ENCODE measurements around the gene TIMP3. TPM values are rescaled to one million over a fixed set of nuclear protein-coding genes. Genes with fewer than 3 reads are reported as not detected.

TIMP3 gene
- total RNA-seq, 3 donors from 2014 or later: 269 to 1,246 (median 290) TPM

DNA sequence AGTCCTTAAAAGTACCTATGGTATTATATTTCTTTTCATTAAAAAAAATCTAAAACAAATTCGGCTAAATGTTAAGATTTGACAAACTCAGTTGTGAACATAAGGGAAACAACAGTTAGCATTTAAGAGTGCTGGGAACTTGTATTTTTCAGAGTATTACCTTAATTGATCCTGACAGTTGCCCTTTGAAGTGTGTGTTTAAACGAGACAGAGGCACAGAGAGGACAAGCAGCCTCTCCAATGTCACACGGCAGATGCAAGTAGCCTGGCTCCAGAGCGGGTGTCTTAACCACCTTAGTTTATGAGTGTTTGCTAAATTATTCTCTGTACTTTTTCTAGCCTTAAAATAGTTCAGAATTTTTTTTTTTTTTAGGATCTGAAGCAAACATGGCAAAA lies 80.9 kb downstream of the TIMP3 start:
- DNase-seq (ENCODE audit: low spot score in 2 of 2): no peak
- H3K9me3 ChIP-seq: no peaks in the 10 kb centered on the region
- no peak overlapping the region for H3K4me3 ChIP-seq
- H3K4me1 ChIP-seq: no peaks in the 10 kb centered on the region
- intact Hi-C loops (cut with DNase I; ENCODE audit: low total_unique reads): no loop called here
- H3K27ac ChIP-seq: no peak overlapping the region
- no peaks in the 10 kb centered on the region for H3K27me3 ChIP-seq
- H3K36me3 ChIP-seq: no peaks in the 10 kb centered on the region
- no peak for TF ChIP-seq POLR2AphosphoS5 (IDR thresholded peaks at IDR 0.05)

- intact Hi-C loops (cut with DNase I; ENCODE audit: low total_unique reads): no loop called here
- no peaks in the 10 kb centered on the region for H3K9me3 ChIP-seq
Observed at GRCh38 chr22:32882774-32883530, 81.4 kb downstream of the TIMP3 start.

GRCh38 chr22:32887324-32887980 lies 85.9 kb downstream of the TIMP3 start:
- Histone ChIP-seq H3K4me1 (no peaks in the 10 kb centered on the region), H3K9me3 (no peaks in the 10 kb centered on the region), H3K36me3 (no peaks in the 10 kb centered on the region), H3K4me3 (no peak overlapping the region), H3K27ac (no peak overlapping the region), H3K27me3 (no peaks in the 10 kb centered on the region)
- TF ChIP-seq POLR2AphosphoS5 (IDR thresholded peaks at IDR 0.05): no peak
- no peak for TF ChIP-seq POLR2A (IDR thresholded peaks at IDR 0.05)
- TF ChIP-seq, protein P1, sequence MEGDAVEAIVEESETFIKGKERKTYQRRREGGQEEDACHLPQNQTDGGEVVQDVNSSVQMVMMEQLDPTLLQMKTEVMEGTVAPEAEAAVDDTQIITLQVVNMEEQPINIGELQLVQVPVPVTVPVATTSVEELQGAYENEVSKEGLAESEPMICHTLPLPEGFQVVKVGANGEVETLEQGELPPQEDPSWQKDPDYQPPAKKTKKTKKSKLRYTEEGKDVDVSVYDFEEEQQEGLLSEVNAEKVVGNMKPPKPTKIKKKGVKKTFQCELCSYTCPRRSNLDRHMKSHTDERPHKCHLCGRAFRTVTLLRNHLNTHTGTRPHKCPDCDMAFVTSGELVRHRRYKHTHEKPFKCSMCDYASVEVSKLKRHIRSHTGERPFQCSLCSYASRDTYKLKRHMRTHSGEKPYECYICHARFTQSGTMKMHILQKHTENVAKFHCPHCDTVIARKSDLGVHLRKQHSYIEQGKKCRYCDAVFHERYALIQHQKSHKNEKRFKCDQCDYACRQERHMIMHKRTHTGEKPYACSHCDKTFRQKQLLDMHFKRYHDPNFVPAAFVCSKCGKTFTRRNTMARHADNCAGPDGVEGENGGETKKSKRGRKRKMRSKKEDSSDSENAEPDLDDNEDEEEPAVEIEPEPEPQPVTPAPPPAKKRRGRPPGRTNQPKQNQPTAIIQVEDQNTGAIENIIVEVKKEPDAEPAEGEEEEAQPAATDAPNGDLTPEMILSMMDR (IDR thresholded peaks at IDR 0.05): no peak
- intact Hi-C loops (cut with DNase I; ENCODE audit: low total_unique reads): no loop called here
- DNase-seq (ENCODE audit: low spot score in 2 of 2): no peak

More at GRCh38 chr22:32882774-32883530, 81.4 kb downstream of the TIMP3 start:
- no peaks in the 10 kb centered on the region for H3K27me3 ChIP-seq
- TF ChIP-seq, protein P1 (IDR thresholded peaks at IDR 0.05): no peak
- TF ChIP-seq POLR2AphosphoS5 (IDR thresholded peaks at IDR 0.05) (no peak), POLR2A (IDR thresholded peaks at IDR 0.05) (no peak)
- H3K4me3 ChIP-seq: no peak overlapping the region
- no peak overlapping the region for H3K27ac ChIP-seq
- H3K36me3 ChIP-seq: no peaks in the 10 kb centered on the region
- no peak for DNase-seq (ENCODE audit: low spot score in 2 of 2)
- no peaks in the 10 kb centered on the region for H3K4me1 ChIP-seq

DNA sequence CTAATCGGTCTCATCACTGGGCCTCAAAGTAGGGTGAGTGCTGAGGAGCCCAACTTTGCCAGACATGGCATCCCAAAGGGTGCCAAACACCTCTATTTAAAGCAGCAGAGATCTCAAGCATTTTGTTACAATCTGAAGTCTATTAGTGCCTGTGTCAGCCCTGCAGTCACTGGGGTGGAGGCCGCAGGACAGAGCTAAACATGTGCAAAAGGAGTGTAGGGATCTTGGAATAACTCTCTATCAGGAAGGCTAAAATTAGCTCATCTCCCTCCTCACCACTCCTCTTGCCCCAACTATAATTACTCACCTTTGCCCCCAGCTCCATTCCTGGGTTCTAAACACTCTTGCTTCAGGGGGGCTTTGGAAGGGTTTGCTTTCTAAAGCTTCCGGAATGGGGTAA lies 87.5 kb downstream of the TIMP3 start:
- no peak for DNase-seq (ENCODE audit: low spot score in 2 of 2)
- no peak overlapping the region for H3K4me3 ChIP-seq
- no peaks in the 10 kb centered on the region for H3K27me3 ChIP-seq
- H3K36me3 ChIP-seq: no peaks in the 10 kb centered on the region
- intact Hi-C loops (cut with DNase I; ENCODE audit: low total_unique reads): no loop called here
- no peaks in the 10 kb centered on the region for H3K4me1 ChIP-seq
- no peak overlapping the region for H3K27ac ChIP-seq
- H3K9me3 ChIP-seq: no peaks in the 10 kb centered on the region
- TF ChIP-seq POLR2A (IDR thresholded peaks at IDR 0.05) (no peak), POLR2AphosphoS5 (IDR thresholded peaks at IDR 0.05) (no peak)
- TF ChIP-seq, protein P1 (IDR thresholded peaks at IDR 0.05): no peak

- H3K9me3 ChIP-seq: no peaks in the 10 kb centered on the region
- TF ChIP-seq POLR2AphosphoS5 (IDR thresholded peaks at IDR 0.05): no peak
- TF ChIP-seq, protein P1 (IDR thresholded peaks at IDR 0.05): no peak
- no peak for TF ChIP-seq POLR2A (IDR thresholded peaks at IDR 0.05)
- intact Hi-C loops (cut with DNase I; ENCODE audit: low total_unique reads): no loop called here
- H3K4me1 ChIP-seq: no peaks in the 10 kb centered on the region
- H3K27ac ChIP-seq: no peak overlapping the region
- DNase-seq (ENCODE audit: low spot score in 2 of 2): no peak
- H3K4me3 ChIP-seq: no peak overlapping the region
- H3K36me3 ChIP-seq: no peaks in the 10 kb centered on the region
- H3K27me3 ChIP-seq: no peaks in the 10 kb centered on the region
Observed at GRCh38 chr22:32896891-32897290, 95.4 kb downstream of the TIMP3 start.

Measured in breast epithelium (tissue), 4 donors.